Stomach smooth muscle (tissue), 2 donors: Measurements from ENCODE around the gene KRAS.

Experiments
- H3K27ac ChIP-seq: one replicate; pipeline ENCODE4 v1.7.0; 2013; ENCODE audit warnings: mild to moderate bottlenecking, low read length, inconsistent platforms
- H3K27me3 ChIP-seq, 2 donors: one replicate each; pipeline ENCODE4 v1.7.0; 2013; ENCODE audit warnings: low read length in 2 of 2; ENCODE audit not compliant: insufficient read depth in 2 of 2, control insufficient read depth in 1 of 2
- H3K36me3 ChIP-seq, 2 donors: one replicate each; pipeline ENCODE4 v1.7.0; 2013; ENCODE audit warnings: low read length in 2 of 2; ENCODE audit not compliant: control insufficient read depth in 2 of 2, insufficient read depth in 2 of 2
- H3K4me1 ChIP-seq: one replicate; pipeline ENCODE4 v1.7.0; 2013; ENCODE audit warnings: low read length; ENCODE audit not compliant: control insufficient read depth, insufficient read depth
- H3K4me3 ChIP-seq, 2 donors: one replicate each; pipeline ENCODE4 v1.7.0; 2013; ENCODE audit warnings: low read length in 2 of 2
- H3K9ac ChIP-seq, 2 donors: one replicate each; pipeline ENCODE4 v1.7.0; 2013; ENCODE audit warnings: low read length in 2 of 2, mild to moderate bottlenecking in 1 of 2
- H3K9me3 ChIP-seq, 2 donors: one replicate each; pipeline ENCODE4 v1.7.0; 2013; ENCODE audit warnings: low read length in 2 of 2; ENCODE audit not compliant: control insufficient read depth in 2 of 2
- donor health status: healthy.
- donor health status: Pancreatic carcinoma.

The KRAS gene

DNA sequence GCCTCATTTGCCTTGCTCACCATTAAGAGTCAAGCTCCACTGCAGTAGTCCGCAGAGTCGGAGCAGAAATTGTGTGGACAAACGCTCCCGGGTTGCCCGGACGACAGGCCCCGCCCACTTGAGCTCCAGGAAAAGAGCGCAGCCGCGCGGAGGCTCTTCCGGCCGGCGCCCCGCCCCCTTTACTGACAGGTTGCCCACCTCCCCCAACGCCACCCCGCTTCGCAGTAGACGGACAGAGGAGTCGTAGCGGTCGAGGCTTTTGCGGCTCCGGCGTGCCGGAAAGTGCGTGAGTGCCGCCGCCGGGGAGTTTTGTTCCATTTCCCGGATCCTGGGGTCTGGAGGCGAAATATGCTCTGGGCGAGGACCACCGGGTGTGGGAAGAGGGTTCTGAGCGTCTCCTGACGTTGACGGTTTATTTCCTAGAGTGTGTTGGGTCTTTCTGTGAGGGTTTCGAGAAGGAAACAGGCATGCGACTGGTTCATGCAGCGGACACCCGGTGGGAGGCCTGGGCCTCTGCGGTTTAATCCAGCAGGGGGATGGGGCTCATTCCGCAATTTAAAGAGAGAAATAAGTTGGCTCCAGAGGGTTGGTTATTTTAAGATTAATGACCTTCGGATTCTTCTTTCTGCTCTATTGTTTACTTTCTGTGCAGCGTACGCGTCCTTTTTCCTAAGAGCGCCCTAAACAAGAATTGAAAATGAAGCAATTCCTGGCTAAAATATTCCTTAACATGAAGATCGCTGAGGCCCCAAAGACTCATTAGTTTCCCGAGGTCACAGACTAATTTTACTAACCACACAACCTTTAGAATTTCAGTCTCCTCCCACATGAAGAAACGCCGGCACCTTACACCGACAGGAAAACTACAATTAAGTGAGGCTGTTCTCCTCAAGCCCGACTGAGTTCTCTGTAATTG is 55.4 kb downstream of the KRAS start, which contains the start of the genes DNAI7 and ETFRF1:
DNAI7 (minus strand) TSS at position 105 of the 916 bp plus-strand sequence; CDS start at position 23, 82 bp downstream.
ETFRF1 (plus strand) TSS at position 182 of the 916 bp plus-strand sequence. CDS start 8,720 bp downstream, outside the sequence.
- H3K4me1 ChIP-seq, result peaks cover 9% of the 10 kb centered on the region
- H3K36me3 ChIP-seq, result peaks cover 0 to 2% of the 10 kb centered on the region in 2 donors
- H3K9ac ChIP-seq, result peak within 1 kb of the TSS; percentile 89 to 97
- peak within 1 kb of the TSS; percentile 91 to 96 for H3K4me3 ChIP-seq
- peak within 1 kb of the TSS; percentile 95 for H3K27ac ChIP-seq
- no peaks in the 10 kb centered on the region for H3K9me3 ChIP-seq
- H3K27me3 ChIP-seq, result no peaks in the 10 kb centered on the region

GRCh38 chr12:25194722-25195055 is 56.0 kb downstream of the KRAS start:
- Histone ChIP-seq H3K4me1 (peaks cover 9% of the 10 kb centered on the region), H3K27ac (peak overlapping the region; percentile 95), H3K9me3 (no peaks in the 10 kb centered on the region)

GRCh38 chr12:25194214-25194613 is 56.5 kb downstream of the KRAS start:
- Histone ChIP-seq H3K4me3 (peak overlapping the region; percentile 91 to 96), H3K9ac (peak overlapping the region in 1 of 2 donors; percentile 71)

More at GRCh38 chr12:25194722-25195055, 56.0 kb downstream of the KRAS start:
- Histone ChIP-seq H3K4me3 (peak overlapping the region; percentile 91 to 96), H3K9ac (peak overlapping the region; percentile 71 to 97), H3K36me3 (peaks cover 0 to 2% of the 10 kb centered on the region in 2 donors), H3K27me3 (no peaks in the 10 kb centered on the region)

GRCh38 chr12:25190793-25191192 is 59.9 kb downstream of the KRAS start:
- H3K4me3 ChIP-seq, result no peak overlapping the region
- H3K27ac ChIP-seq, result no peak overlapping the region
- H3K9ac ChIP-seq, result no peak overlapping the region
- no peaks in the 10 kb centered on the region for H3K9me3 ChIP-seq
- H3K27me3 ChIP-seq, result no peaks in the 10 kb centered on the region
- H3K4me1 ChIP-seq, result peaks cover 4% of the 10 kb centered on the region
- H3K36me3 ChIP-seq, result no peaks in the 10 kb centered on the region

More at GRCh38 chr12:25194214-25194613, 56.5 kb downstream of the KRAS start:
- Histone ChIP-seq H3K9me3 (no peaks in the 10 kb centered on the region), H3K27me3 (no peaks in the 10 kb centered on the region), H3K27ac (no peak overlapping the region), H3K36me3 (peaks cover 0 to 2% of the 10 kb centered on the region in 2 donors), H3K4me1 (peaks cover 9% of the 10 kb centered on the region)

GRCh38 chr12:25189656-25190055 is 61.1 kb downstream of the KRAS start:
- Histone ChIP-seq H3K27me3 (no peaks in the 10 kb centered on the region), H3K27ac (no peak overlapping the region), H3K4me3 (no peak overlapping the region), H3K4me1 (peaks cover 2% of the 10 kb centered on the region), H3K9me3 (no peaks in the 10 kb centered on the region), H3K9ac (no peak overlapping the region), H3K36me3 (no peaks in the 10 kb centered on the region)

GRCh38 chr12:25187781-25188180 is 62.9 kb downstream of the KRAS start:
- H3K27ac ChIP-seq, result no peak overlapping the region
- no peaks in the 10 kb centered on the region for H3K36me3 ChIP-seq
- H3K4me3 ChIP-seq, result no peak overlapping the region
- no peaks in the 10 kb centered on the region for H3K4me1 ChIP-seq
- no peaks in the 10 kb centered on the region for H3K9me3 ChIP-seq
- no peaks in the 10 kb centered on the region for H3K27me3 ChIP-seq
- H3K9ac ChIP-seq, result no peak overlapping the region

DNA sequence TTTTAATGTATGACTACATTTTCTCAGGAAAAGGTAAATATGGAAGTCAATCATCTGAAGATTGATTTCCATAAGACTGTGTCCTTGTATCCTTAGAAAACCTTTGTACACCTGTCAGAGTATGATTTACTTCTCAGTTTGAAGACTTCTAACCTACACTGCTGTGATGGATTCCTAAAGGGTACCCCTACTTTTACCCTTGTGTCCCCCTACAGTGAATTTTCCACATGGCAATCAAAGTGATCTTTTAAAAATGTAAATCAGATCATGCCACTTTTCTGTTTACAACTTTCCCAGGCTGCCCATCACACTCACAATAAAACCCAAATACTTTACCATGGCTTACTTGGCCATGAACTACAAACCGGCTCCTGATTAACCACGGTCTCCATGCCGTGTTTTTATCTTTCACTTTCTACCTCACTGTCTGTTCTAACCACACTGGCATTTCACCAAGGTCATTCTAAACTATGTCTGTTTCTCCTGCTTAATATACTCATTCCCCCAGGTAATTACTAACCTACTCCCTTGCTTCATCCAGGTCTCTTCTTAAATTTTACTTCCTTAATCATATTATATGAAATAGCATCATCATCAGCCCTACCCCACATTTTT is 63.8 kb downstream of the KRAS start:
- Histone ChIP-seq H3K27ac (no peak overlapping the region), H3K9me3 (no peaks in the 10 kb centered on the region), H3K27me3 (no peaks in the 10 kb centered on the region), H3K9ac (no peak overlapping the region), H3K36me3 (no peaks in the 10 kb centered on the region), H3K4me3 (no peak overlapping the region), H3K4me1 (no peaks in the 10 kb centered on the region)

- Histone ChIP-seq H3K4me3 (no peak overlapping the region), H3K27me3 (no peaks in the 10 kb centered on the region), H3K36me3 (no peaks in the 10 kb centered on the region), H3K9ac (no peak overlapping the region), H3K27ac (no peak overlapping the region), H3K4me1 (no peaks in the 10 kb centered on the region), H3K9me3 (no peaks in the 10 kb centered on the region)
Measured at GRCh38 chr12:25186038-25186787, 64.5 kb downstream of the KRAS start.

DNA sequence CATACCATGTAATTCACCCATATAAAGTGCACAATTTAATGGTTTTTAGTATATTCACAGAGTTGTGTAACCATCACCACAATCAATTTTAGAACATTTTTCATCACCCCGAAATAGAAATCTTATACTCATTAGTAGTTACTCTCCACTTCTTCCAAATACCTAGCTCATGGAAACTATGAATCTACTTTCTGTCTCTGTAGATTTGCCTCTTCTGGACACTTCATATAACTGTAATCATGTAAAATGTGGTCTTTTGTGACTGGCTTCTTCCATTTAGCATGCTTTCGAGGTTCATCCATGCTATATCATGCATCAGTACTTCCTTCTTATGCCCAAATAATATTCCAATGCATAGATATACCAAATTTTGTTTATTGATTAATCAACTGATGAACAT is 66.6 kb downstream of the KRAS start:
- Histone ChIP-seq H3K9me3 (no peaks in the 10 kb centered on the region), H3K4me1 (no peaks in the 10 kb centered on the region), H3K9ac (no peak overlapping the region), H3K27ac (no peak overlapping the region), H3K27me3 (no peaks in the 10 kb centered on the region), H3K36me3 (no peaks in the 10 kb centered on the region), H3K4me3 (no peak overlapping the region)

GRCh38 chr12:25182765-25183164 is 68.0 kb downstream of the KRAS start:
- no peaks in the 10 kb centered on the region for H3K4me1 ChIP-seq
- H3K4me3 ChIP-seq, result no peak overlapping the region
- no peaks in the 10 kb centered on the region for H3K27me3 ChIP-seq
- H3K27ac ChIP-seq, result no peak overlapping the region
- no peaks in the 10 kb centered on the region for H3K36me3 ChIP-seq
- H3K9me3 ChIP-seq, result no peaks in the 10 kb centered on the region
- no peak overlapping the region for H3K9ac ChIP-seq
